PFSK-1 (cell line): ENCODE data around the gene APOL5.

Experiments
- FOXP2 ChIP-seq: optimal IDR thresholded peaks from 2 replicates; pipeline ENCODE3; 2011; ENCODE audit warnings: borderline replicate concordance, control low read depth, inconsistent platforms; ENCODE audit not compliant: insufficient read depth; ENCODE audit errors: extremely low read length, extremely low read depth
- POLR2AphosphoS5 ChIP-seq: IDR thresholded peaks from 2 replicates; pipeline ENCODE4 v1.6.1; 2012; ENCODE audit warnings: low read depth, mild to moderate bottlenecking, control low read depth, low read length, moderate library complexity
- SIN3A ChIP-seq: IDR thresholded peaks from 2 replicates; pipeline ENCODE4 v1.6.1; 2012; ENCODE audit warnings: mild to moderate bottlenecking, low read length, moderate library complexity, borderline replicate concordance; ENCODE audit not compliant: insufficient read depth
- TAF1 ChIP-seq: IDR thresholded peaks from 2 replicates; pipeline ENCODE4 v1.6.1; 2012; ENCODE audit warnings: low read length, control low read depth, borderline replicate concordance; ENCODE audit not compliant: insufficient read depth
- TF ChIP-seq, protein P1 (sequence below), 2 experiments: IDR thresholded peaks; 2 replicates each; pipeline versions ENCODE4 v1.6.1 to v1.8.0; 2011 to 2012; ENCODE audit warnings: low read depth in 2 of 2, low read length in 2 of 2, control low read depth in 1 of 2, inconsistent platforms in 1 of 2, mild to moderate bottlenecking in 1 of 2, moderate library complexity in 1 of 2; ENCODE audit not compliant: insufficient read depth in 1 of 2

Gene APOL5

DNA sequence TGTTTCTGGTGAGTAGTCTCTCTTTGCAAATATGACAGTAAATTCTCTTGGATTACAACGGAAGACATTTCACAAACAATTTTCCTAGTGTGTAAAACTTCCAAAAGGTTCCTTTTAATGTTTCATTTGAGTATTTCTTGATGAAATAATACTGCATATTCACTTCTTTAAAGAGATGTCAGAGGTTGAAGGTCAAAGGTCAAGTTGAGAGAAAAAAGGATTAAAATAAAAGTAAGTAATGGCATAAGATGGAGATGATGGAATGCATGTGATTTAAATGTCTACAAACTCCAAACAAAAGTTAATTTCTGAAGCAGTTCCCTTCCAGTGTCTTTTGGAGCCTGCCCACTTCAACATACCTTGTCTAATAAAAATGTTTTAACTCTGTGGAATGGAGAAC lies 40.7 kb downstream of the APOL5 start:
- TF ChIP-seq, protein P1, sequence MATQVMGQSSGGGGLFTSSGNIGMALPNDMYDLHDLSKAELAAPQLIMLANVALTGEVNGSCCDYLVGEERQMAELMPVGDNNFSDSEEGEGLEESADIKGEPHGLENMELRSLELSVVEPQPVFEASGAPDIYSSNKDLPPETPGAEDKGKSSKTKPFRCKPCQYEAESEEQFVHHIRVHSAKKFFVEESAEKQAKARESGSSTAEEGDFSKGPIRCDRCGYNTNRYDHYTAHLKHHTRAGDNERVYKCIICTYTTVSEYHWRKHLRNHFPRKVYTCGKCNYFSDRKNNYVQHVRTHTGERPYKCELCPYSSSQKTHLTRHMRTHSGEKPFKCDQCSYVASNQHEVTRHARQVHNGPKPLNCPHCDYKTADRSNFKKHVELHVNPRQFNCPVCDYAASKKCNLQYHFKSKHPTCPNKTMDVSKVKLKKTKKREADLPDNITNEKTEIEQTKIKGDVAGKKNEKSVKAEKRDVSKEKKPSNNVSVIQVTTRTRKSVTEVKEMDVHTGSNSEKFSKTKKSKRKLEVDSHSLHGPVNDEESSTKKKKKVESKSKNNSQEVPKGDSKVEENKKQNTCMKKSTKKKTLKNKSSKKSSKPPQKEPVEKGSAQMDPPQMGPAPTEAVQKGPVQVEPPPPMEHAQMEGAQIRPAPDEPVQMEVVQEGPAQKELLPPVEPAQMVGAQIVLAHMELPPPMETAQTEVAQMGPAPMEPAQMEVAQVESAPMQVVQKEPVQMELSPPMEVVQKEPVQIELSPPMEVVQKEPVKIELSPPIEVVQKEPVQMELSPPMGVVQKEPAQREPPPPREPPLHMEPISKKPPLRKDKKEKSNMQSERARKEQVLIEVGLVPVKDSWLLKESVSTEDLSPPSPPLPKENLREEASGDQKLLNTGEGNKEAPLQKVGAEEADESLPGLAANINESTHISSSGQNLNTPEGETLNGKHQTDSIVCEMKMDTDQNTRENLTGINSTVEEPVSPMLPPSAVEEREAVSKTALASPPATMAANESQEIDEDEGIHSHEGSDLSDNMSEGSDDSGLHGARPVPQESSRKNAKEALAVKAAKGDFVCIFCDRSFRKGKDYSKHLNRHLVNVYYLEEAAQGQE (IDR thresholded peaks at IDR 0.05; ENCODE audit: insufficient read depth in 1 of 2, low read depth in 2 of 2, low read length in 2 of 2), result no peak
- TF ChIP-seq TAF1, result no peak
- no peak for TF ChIP-seq FOXP2
- no peak for TF ChIP-seq SIN3A
- no peak for TF ChIP-seq POLR2AphosphoS5

DNA sequence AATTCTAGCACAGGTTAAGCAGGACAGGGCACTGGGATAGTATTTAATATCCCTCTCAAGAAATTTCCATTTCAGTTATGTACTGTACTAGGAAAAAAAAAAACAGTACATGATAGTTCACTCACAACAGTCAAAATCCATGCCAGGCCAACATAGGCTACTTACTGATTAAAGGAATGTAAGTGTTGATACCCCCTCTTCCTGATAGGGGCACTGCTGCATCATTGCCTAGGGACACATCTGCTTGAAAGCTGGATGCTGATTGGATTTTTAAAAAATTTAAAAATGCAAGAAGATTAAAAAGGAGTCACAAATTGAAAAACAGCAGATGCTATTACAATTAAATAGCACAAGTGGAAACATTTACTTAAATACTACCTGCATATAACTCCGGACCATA lies 43.4 kb downstream of the APOL5 start:
- TF ChIP-seq, protein P1 (IDR thresholded peaks at IDR 0.05; ENCODE audit: insufficient read depth in 1 of 2, low read depth in 2 of 2, low read length in 2 of 2), result no peak
- TF ChIP-seq FOXP2 (no peak), SIN3A (no peak), POLR2AphosphoS5 (no peak)

DNA sequence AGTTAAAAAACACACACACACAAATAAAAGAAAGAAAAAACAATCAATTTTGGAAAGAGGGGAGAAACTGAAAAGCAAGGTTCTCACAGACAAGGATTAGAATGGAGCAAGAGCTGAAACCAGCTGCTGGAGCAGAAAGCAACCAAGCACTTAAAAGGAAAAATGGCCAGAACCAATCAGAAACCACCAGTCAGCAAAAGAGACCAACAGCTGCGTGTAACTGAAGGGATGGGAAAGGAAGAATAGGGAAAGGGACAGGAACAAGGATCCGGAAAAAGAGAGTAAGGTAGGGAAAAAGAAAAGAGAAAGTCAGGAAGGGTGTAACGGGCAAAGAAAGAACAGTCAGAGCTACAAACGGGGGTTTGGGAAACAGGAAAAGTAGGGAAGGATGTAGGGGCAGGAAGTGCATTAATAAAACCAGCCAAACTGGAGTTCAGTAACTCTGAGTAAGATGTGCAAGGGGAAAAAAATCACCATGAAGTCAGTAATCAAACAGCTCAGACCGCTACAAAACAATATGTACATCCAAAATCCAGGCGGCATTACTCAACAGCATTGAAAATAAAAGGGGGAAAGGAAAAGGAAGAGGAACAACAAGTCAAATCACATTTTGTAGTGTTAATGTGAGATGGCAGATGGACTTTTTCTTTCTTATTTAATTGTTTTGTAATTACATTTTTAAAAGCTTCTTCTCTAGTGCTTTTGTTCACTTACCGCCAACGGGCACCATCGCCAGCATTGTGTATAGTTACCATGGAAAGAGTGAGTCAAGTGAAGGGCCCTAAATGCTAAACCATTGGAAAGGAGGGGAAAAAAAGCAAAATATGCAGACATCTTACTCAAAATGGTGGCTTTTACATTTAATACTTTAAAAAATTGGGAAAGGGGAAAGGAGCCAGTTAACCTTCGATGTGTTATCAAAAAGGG lies 49.2 kb downstream of the APOL5 start:
- TF ChIP-seq POLR2AphosphoS5 (no peak), TAF1 (no peak), FOXP2 (no peak), SIN3A (no peak)
- TF ChIP-seq, protein P1 (IDR thresholded peaks at IDR 0.05; ENCODE audit: insufficient read depth in 1 of 2, low read depth in 2 of 2, low read length in 2 of 2), result no peak

DNA sequence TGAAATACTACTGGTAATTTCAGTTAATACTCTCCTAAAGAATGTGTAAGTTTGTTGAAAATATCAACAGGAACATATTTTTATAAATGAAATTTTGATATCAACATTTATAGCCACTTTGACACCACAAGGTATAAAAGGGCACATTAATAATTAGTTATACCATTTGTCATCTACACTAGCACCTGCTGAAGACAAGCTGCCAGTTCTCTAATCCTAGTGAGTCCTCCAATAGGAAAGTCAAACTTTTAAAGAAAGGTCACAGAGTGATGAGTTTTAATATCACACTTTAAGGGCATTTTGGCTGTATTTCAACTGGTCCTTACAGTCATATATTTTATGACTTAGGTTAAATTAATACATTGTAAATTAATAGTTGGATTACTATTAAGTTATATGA lies 52.3 kb downstream of the APOL5 start:
- TF ChIP-seq, protein P1 (IDR thresholded peaks at IDR 0.05; ENCODE audit: insufficient read depth in 1 of 2, low read depth in 2 of 2, low read length in 2 of 2), result no peak
- TF ChIP-seq SIN3A (no peak), TAF1 (no peak), POLR2AphosphoS5 (no peak), FOXP2 (no peak)
